ENCODE measurements around the gene UTP11.
"Not testable (repeated sequence)": the region's sequence is repeated elsewhere in the genome, so short reads cannot be mapped to it uniquely, and the experiment has no call there.

UTP11 gene, protein sequence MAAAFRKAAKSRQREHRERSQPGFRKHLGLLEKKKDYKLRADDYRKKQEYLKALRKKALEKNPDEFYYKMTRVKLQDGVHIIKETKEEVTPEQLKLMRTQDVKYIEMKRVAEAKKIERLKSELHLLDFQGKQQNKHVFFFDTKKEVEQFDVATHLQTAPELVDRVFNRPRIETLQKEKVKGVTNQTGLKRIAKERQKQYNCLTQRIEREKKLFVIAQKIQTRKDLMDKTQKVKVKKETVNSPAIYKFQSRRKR

DNA sequence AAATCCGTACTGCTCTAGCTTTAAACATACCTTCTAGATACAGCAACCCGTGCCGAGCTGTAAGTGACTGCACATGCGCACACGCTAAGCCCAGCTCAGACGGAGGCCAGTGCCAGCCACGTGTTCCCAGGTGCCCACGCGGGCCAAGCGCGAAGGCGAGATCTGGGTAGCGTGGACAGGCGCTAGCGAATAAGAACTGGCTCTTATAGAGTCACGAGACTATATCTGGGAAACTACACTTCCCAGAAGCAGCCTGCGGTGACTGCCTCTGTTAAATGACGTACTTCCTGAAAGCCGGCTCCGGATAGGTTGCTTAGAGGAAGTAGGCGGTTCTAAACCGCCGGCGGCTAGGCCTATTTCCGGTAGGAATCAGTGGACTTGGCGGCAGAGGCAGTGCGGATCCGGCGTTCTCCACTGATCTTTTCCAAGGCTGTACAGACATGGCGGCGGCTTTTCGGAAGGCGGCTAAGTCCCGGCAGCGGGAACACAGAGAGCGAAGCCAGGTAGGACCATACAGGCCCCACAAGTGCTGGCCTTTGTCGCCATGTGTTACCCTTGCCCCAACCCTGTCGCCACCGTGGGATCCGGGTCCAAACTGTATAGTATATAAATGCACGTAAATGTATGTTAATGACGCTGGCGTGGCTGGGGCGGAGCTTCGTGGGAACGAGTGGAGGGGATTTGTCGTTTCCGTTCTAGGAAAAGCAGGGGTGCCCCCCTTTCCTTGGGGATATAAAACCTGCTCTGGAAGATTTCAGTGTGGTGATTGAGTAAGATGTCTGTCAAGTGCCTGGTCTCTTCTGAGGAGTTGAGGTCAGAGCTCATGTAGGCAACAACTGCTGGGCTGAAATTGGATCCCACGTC is at the start of gene UTP11:
Gene UTP11, plus strand, starts transcription at position 372 of the 864 bp plus-strand sequence. Its CDS starts 69 bp downstream, at position 441.
- DNase-seq (ENCODE audit: low read depth) = peak; percentile 99

GRCh38 chr1:37964106-37964505 is 48.4 kb upstream of the UTP11 start:
- DNase-seq (ENCODE audit: low read depth) = not testable (repeated sequence)

DNA sequence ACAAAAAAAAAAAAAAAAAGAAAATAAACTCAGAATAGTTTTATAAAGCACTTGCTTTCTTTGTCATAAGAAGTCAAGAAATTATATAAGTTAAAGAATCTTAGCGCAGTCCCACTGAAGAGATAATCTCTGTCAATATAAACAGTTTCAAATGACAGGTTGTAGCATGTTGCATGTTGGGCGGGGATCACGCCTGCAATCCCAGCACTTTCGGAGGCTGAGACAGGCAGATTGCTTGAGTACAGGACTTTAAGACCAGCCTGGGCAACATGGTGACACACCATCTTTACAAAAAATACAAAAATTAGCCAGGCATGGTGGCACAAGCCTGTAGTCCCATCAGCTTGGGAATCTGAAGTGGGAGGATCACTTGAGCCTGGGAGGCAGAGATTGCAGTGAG is 47.2 kb upstream of the UTP11 start:
- DNase-seq (ENCODE audit: low read depth) = no peak

- DNase-seq (ENCODE audit: low read depth) = not testable (repeated sequence)
Measured at GRCh38 chr1:37973684-37974083, 38.9 kb upstream of the UTP11 start.

GRCh38 chr1:37974567-37974966 is 38.0 kb upstream of the UTP11 start:
- no peak for DNase-seq (ENCODE audit: low read depth)

DNA sequence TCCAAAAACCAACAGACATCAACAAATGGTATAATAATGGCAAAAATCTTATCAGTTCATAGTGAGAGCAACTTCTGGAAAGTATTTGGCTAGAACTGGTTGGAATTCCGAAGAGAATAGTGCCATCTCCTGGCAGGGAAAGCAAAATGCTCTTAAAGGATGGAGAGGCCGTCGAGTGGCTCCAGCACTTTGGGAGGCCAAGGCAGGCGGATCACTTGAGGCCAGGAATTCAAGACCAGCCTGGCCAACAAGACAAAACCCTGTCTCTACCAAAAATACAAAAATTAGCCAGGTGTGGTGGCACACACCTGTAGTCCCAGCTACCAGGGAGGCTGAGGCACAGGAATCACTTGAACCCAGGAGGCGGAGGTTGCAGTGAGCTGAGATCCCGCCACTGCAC is 37.5 kb upstream of the UTP11 start:
- DNase-seq (ENCODE audit: low read depth) = not testable (repeated sequence)

- DNase-seq (ENCODE audit: low read depth) = no peak
Measured at GRCh38 chr1:37978541-37978940, 34.0 kb upstream of the UTP11 start.

- DNase-seq (ENCODE audit: low read depth) = no peak
Measured at GRCh38 chr1:37983546-37983945, 29.0 kb upstream of the UTP11 start.

DNA sequence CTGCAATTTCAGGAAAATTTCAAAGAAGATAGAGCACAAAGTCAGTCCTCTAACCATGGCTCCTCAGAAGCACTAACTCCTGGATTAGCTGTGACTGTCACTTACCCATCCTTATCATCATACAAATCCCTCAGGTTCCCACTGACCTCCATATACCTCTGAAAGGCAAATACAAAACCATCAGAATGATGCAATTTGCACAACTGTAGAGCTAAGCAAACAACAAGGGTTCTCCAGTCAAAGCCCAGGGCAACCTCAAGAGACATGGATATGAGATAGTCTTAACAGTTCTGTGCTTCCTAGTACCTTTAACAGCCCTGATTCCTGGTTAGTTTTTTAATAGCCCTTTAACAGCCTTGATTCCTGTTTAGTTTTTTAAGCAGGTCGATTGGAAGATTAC is 24.9 kb upstream of the UTP11 start:
- no peak for DNase-seq (ENCODE audit: low read depth)

- DNase-seq (ENCODE audit: low read depth) = no peak
Measured at GRCh38 chr1:37989361-37989930, 23.1 kb upstream of the UTP11 start.

DNA sequence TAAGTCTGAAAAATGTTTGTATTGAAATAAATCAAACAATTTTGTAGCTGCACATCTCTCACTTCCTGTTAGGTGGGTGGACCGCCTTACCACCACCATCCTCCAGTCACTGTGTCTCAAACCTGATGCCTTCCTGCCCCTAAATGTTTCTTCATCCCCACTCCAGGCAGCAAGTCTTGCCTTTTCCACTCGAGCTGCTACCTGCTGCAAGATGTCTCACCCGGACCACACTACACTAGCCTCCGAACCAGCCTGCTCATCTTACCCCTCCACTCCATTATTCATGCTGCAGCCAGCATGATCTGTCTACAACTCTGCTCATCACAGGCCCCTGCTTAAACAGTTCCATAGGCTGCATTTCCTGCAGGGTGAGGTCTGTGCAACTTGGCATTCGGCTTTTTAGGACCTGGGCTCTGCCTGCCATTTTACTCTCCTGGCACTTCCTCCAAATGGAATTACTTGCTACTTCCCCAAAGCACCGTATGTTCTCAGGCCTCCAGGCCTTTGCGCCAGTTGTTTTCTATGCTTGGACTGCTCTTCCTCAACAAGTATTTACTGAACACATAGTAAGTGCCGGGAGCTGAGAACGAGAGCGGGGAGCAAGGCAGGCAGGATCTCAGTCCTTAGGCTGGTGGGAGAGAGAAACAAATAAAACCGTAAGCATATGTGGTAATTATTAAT is 17.5 kb upstream of the UTP11 start:
- DNase-seq (ENCODE audit: low read depth) = no peak

DNA sequence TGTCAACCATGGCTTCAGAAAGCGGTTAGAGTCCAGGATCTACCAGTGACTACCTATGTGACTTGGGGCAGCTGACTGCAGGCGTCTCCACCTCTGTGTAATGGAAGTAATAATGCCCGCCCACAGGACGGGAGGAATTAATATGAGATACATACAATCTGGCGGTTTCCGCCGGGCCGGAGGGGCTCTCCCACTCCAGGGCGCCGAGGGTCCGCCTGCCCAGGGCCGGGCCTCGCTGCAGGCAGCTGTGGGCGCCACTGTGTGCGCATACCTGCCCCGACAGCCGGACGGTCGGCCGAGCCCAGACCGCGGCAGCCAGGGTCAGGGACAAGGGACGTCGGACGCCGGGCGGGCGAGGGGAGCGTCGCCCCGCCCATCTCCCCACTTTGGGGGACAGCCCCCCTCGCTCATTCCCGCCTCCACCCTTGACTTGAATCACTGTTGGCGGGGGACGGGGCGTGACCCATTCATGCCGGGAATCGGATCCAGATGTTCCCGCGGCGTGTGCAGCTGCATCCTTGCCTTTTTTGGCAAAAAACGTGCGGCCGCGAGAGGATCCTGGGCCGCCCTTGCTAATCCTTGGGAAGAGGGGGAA is 16.7 kb upstream of the UTP11 start:
- DNase-seq (ENCODE audit: low read depth) = no peak

GRCh38 chr1:37997256-37998088 is 15.1 kb upstream of the UTP11 start:
- DNase-seq (ENCODE audit: low read depth) = no peak

GRCh38 chr1:37998089-37998808 is 14.3 kb upstream of the UTP11 start:
- DNase-seq (ENCODE audit: low read depth) = no peak

- no peak for DNase-seq (ENCODE audit: low read depth)
Measured at GRCh38 chr1:37998913-37999429, 13.6 kb upstream of the UTP11 start.

- no peak for DNase-seq (ENCODE audit: low read depth)
Measured at GRCh38 chr1:37999430-38000232, 12.9 kb upstream of the UTP11 start.

DNA sequence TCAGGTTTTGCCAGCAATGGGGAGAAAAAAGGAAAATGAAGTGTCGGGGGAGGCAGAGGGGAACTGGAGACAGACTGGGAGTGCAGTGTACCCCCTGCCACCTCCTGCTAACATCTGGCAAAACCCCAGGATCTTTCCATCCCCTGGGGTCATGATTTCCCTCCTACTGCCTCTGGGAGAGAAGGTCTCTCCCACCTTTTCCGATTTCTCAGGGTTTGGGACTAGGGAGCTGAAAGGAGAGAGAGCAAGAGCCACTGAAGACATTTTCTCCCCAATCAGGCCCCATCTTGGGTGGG is 12.4 kb upstream of the UTP11 start:
- DNase-seq (ENCODE audit: low read depth) = no peak

- peak; percentile 83 for DNase-seq (ENCODE audit: low read depth)
Measured at GRCh38 chr1:38000529-38001455, 11.7 kb upstream of the UTP11 start.

All from HS-27A (cell line).